Stimulated activated CD8-positive, alpha-beta memory T cell treated with anti-CD3 and anti-CD28 coated beads, Interleukin-7, amount 100 ng/mL, for 1 hour (primary cell): ENCODE data around the gene GPX4.
"Not testable (repeated sequence)": the region's sequence is repeated elsewhere in the genome, so short reads cannot be mapped to it uniquely, and the experiment has no call there.

Experiments used
- DNase-seq, 2 donors: peaks; one replicate each; pipeline ENCODE4 v3.0.0-alpha.2; 2020; ENCODE audit warnings: low read depth in 2 of 2

The GPX4 gene

DNA sequence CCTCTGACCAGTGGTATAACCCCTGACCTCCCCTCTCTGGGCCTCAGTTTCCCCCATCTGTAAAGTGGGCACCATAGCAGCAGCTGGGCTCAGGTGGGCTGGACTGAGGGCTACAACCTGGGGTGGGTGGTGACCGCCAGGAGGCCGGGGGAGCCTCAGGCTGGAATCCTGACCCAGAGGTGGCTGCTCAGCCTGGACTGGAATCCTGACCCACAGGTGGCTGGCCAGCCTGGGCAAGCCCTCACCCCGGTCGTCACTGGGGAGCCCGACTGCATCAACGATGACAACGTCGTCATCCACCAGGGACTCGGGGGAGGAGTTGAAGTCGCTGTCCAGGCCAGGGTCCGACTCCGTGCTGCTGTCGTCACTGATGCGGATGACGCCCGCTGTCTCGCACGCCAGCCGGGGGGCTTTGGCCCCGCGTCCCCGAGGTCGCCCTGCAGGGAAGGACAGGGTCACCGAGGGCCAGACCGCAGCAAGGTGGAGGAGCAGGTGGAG, 10.2 kb downstream of the GPX4 start:
- no peak for DNase-seq

DNA sequence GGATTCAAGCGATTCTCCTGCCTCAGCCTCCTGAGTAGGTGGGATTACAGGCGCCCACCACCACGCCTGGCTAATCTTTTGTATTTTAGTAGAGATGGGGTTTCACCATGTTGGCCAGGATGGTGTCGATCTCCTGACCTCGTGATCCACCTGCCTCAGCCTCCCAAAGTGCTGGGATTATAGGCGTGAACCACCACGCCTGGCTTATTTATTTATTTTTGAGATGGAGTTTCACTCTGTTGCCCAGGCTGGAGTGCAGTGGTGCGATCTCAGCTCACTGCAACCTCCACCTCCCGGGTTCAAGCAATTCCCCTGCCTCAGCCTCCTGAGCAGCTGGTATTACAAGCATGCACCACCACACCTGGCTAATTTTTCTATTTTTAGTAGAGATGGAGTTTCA, 10.9 kb downstream of the GPX4 start:
- not testable (repeated sequence) for DNase-seq

DNA sequence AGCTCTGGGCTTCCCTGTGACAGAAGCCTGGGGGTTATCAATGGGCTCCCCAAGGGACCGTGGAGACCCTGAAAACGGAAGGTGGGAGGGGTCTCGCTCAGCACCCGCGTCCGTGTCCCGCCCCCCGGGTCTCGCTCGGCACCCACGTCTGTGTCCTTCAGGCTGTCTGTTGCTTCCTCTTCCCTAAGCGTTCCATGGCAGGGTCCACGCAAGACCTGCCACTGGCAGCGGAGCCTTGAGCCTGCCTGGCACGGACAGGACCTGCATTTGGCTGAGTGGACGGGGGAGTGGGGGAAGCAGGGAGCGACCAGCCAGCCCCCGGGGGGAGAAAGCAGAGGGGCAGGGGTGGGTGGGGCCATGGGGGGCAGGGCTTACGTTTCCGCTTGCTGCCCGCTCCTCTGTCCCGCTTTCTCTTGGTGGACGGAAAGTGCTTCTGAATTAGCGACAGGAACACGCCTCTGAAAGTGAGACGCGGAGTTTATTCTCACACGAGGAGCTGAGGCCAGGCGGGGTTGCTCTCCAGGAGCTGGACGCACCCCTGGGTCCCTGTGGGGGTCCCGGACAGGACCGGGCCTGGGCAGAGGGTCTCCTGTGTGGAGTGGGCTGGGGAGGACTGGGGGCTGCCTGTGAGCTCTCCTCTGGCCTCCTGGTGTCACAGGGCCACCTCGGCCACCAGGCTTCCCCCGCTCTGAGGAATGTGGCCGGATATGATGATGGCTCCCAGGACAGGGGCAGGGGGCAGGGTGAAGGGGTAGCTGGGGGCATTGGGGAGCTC, 12.0 kb downstream of the GPX4 start:
- DNase-seq = no peak

DNA sequence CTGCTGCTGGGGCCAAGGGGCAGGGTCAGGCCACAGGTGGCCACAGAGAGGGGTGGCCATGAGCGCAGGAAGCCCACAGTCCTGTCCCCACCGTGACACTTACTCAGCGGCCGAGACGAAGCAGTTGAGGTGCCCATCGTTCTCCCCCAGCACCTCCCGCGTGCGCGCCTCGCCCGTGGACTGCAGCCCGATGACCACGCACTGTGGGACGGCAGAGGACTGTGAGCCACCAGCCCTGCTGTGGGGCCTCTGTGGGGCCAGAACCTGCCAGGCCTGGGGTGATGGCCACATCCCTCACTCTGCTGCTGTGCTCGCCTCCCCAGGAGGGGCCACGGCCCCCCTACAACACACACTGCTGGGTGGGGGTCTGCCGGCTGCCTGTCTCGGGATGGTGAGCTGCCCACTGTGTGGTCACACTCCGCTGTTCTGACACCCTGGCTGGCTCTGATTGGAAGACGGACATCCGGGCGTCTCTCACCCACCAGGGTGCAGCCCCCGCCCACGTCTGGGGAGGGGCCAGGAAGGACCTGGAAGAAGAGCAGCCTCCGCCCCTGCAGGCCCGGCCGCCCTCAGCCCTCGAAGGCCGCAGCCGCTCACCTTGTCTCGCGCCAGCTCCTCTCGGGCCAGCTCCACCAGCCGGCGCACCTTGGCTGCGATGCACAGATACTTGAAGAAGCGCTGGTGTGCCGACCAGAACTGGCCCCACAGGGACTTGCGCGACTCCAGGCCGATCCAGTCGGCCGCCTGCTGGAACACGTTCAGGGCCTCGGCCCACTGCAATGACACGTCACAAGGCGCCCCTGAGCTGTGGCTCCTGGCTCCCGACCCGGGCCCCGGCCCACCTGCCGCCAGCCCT, 13.2 kb downstream of the GPX4 start:
- no peak for DNase-seq

DNA sequence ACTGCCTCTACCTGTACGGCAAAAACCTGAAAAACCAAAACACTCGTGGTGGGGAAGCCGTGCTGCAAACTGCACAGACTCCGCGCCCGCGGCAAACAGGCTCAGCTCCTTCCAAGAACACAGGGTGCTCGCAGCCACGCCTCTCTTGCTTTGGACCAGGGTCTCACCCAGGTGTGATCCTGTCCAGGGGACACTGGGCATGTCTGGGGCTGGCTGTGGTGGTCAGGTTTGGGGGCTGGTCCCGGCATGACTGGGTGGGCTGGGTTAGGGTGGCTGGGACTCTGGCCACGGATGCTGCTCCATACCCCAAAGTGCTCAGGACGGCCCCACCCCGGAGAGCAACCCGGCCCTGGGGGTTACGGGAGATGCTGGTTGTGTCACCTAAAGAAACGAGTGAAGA, 13.9 kb downstream of the GPX4 start:
- DNase-seq = no peak

DNA sequence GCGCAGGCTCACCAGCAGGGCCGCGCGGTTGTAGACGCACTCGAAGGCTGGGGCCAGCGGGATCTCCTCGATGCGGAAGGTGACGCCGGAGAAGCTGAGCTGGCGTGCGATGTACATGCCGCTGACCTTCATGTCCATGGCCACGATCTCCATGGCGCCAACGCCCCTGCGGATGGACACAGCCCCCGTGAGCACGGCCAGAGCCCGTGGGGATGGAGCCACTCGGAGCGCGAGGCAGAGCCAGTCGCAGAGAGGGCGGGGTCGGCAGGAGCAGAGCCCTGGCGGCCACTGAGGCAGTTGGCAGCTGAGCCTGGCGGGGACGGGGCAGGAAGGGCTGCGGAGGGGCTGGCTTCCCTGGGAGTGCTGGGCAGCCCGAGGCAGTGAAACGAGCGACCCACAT, 15.2 kb downstream of the GPX4 start:
- no peak for DNase-seq

DNA sequence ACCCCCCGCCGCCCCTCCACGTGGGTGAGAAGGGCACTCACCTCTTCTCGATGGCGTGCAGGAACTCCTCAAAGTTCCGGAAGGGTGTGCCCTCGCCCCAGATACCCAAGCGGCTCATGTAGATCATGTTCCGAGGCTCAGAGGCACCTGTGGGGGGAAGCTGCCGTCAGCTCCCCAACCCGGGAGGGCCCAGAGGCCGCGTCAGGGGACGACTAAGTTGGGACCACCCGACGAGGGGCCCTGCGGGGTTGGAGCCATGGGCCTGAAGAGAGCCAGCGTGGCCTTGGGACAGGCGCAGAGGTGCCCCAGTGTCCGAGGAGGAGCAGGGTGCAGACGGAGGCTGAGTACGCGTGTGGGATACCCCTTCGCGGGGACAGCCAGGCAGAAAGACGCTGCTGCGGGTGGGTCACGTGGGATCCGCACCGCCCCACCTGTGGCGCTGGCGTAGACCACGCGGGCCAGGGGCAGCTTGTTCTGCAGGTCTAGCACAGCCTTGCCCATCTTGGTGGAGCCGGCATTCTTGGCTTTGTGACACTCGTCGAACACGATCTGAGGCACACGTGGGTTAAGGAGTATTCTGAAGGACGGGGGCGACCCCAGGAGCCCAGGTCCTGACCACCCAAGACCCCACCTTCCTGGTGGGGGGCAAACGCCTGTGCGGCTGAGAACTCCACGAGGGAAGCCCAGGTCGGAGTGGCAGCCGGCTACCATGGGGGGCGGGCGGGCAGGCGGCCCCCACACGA, 15.9 kb downstream of the GPX4 start:
- no peak for DNase-seq

DNA sequence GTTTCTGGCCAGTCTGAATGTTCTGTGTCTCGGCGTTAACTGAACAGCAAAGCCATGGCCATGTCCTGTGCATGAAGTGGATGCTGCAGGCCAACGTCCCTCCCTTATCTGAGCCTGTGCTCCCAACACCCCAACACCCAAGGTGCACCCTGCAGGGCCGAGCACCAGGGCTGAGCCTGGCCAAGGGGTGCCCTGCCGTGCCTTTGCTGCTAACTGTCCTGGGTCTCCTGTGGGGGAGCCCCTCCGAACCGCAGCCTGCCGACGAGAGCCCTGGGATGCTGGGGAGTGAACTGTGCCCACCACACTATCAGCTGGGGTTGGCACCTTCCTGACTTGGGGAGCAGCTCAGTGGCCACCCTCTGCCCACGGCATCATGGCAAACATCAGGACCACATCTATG, 17.6 kb downstream of the GPX4 start:
- no peak for DNase-seq

DNA sequence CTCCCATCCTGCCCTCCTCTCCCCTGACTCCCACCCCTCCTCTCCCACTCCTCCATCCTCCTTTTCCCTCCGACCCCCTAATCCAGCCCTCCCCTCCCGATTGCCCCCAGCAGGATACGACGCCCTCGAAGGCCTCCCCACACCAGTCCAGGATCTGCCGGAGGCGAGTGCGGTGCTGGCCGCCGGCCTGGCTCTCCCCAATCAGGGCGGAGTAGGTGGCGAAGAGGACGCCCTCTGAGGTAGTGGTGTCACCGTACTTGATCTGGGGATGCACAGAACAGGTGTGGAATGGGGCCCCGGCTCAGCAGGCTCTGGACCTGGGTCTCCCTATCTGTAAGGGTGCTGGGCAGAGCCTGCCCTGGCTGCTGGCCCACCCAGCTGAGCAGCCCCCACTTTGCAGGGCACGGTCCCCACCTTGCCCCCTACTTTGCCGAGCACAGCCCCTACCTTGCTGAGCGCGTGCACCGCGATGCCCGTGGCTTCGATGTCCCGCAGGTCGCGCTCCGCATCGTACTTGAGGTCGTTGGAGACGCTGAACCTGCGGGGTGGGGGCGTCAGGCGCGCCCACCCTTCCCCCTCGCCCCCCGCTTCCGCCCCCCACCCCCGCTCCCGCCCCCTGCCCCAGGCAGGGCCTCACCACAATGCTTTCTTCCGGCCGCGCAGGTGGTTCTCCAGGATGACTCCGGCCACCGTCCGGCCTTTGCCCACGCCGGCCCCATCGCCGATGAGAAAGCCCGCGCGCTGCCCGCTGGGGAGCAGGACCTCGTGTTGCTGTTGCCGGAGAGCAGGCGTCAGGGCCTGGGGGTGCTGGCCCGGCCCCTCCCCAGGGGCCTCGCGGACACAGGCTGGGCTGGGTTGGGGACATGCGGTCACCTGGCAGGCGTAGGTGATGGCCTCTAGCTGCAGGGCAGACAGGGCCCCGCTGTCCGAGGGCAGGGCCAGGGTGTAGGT, 18.5 kb downstream of the GPX4 start:
- DNase-seq = no peak

DNA sequence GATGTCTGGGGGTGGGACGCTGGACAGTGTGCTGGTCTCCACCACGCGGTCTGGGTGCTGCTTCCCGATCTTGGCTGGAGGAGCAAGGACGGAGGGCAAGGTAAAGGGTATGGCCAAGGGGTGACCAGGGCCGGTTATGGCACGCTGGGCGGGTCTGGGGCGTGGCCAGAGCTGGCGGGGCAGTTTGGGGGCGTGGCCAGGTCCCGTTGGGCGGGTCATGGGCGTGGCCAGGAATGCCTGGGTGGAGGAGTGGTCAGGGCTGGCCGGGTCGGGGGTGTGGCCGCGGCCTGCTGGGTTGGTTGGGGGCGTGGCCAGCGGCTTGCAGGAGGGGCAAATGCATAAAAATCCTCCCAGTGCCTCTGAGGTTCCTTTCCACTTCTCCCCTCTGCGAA, 19.2 kb downstream of the GPX4 start:
- DNase-seq = no peak

DNA sequence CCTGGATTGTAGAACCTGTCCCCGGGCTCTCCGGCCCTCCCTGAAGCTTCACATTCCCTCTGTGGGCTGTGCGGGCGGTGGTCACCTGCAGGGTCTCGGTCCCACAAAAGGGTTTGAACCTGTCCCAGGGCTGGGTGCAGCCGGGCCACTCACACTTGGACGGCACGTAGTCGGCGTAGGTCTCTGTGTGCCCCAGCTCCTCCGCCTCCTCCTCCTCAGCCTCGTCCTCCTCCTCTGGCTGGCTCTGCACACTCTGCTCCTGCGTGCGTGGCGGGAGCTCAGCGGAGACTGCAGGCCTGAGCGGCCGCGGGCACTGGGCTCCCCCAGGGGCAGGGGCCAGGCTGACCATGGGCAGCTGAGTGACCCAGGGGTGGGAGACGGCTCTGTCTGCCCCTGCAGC, 19.6 kb downstream of the GPX4 start:
- DNase-seq = no peak

DNA sequence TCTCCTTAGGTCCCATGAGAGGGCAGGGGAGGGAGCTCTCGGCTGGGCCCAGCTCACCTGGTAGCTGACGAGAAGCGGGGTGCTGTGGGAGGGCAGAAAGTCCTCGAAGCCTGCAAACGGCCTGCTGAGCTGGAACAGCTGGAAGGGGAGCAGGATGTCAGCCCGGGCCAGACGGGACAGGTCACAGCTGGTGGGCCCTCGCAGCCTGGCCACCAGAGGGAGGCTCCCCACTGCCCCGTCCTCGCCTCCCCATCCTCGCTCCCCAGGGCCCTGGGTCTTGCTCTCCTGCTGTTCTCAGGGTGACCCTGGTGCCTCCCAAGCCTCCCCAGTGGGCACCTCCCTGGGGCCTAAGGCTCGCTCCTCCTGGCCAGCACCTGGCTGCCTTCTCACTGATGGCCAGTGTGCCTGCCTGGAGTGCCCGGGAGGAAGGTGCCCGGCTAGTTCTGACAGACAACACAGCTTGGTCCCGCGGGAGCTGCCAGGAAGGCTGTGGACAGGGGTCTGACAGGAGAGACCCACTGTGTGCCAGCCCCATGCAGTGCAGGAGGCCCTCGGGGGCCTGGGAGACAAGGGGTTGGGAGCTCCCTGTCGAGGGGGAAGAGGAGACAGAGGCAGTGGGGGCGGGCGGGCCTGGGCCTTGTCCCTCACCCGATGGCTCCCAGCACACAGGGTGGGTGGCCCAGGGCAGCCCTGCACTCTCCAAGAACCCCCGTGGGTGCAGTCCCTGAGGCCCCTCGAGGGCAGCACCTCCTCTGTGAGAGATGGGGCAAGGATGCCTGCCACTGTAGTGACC, 20.3 kb downstream of the GPX4 start:
- no peak for DNase-seq

DNA sequence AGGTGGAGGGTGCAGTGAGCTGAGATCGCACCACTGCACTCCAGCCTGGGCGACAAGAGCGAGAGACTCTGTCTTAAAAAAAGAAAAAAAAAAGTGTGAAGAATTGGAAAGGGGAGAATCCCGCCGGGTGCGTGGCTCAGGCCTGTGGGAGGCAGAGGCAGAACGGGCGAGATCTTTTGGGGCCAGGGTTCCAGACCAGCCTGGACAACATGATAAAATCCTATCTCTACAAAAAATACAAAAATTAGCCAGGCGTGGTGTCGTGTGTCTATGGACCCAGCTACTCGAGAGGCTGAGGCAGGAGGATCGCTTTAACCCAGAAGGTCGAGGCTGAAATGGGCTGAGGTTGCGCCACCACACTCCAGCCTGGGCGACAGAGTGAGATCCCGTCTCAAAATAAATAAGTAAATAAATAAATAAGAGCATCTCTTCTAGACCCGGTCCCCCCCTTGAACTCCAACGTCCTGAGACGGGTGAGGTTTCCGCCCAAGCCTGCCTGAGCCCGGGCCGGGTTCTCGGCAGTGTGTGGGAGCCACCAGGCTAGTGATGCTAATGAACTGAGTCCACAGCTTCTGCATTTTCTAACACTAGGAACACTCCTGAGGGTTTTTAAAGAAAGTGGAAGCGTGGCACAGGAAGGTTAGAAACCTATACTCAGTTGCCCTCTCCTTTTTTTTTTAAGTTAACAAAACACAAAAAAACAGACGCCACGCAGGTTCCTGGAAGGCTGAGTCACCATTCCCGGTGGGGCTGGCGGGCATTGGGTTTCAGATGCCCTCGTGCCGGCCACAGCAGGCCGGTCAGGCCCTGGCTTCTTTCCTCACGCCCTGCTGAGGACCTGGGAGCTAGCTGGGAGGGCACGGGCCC, 22.0 kb downstream of the GPX4 start:
- no peak for DNase-seq

DNA sequence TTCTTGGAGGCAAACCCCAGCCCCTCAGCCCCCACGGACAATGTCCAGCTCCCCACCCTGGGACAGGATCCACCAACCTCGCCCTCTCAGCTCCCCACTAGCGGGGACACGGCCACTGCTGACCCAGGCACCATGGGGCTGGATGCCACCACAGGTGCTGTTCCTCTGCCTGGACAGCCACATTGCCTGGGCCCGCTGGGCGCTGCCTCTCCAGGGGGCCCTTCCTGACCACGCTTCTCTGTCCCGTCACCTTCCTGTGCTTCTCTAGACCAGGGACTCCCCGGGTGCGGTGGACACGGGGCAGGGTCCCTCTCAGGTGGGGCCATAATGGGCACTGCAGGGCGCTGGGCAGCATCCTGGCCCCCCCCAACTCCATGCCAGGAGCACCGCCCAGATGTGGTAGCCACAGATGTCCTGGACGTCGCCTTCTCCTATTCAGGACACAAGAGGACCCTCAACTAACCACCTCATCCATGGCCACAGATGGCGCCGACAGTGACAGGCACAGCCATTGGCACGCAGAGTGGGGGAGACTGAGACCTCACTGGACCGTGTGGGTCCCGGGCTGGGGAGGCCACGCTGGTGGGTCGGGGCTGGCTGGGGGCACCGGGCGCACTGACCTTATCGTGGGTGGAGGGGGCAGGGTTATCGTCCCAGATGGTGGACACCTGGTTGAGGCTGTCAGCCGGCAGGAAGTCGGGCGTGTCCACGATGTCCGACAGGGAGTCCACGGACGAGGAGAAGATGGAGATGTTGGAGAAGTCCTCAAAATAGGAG, 23.4 kb downstream of the GPX4 start:
- DNase-seq = no peak

DNA sequence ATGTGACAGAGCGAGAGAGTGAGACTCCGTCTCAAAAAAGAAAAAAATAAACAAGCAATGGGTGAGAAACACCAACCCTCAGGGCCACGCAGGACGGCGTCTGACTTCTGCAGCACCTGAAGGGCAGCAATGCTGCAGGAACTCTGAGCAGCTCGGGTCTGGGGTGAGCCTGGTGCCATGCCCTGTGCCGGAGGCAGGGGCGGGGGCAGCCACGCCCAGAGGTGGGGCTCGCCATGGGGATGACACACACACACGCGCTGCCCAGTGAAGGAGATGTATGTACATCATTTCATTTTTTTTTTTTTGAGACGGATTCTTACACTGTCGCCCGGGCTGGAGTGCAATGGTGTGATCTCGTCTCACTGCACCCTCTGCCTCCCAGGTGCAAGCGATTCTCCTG, 24.3 kb downstream of the GPX4 start:
- no peak for DNase-seq

DNA sequence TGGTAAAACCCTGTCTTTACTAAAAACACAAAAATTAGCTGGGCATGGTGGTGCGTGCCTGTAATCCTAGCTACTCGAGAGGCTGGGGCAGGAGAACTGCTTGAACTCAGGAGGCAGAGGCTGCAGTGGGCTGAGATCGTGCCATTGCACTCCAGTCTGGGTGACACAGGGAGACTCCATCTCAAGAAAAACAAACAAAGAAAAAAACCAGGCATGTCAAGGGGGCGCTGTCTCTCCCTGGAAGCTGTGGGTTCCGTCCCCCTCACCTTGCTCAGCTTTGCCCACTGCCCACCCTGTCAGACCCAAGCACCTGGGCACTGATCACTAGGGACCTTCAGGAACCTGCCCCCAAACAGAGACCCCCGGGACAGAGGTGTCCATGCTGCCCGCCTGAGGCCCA, 25.3 kb downstream of the GPX4 start:
- DNase-seq = not testable (repeated sequence)

DNA sequence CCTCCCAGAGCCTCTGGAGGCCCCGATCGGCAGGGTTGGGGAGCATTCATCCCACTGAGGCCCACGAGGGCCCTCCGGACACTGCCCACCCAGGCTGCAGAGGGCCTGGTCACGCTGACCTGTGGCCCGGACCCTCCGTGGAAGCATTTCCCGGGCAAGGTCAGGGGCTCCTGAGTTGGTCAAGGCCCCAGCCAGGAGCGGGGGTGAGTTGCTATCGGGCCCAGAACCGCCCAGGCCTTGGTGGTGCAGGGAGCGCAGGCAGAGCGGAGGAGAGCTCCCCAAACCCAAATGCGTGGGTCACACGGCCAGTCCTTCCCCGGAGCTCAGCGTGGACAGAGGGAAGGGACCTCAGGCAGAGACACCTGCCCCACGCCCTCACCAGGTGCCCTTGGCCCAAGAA, 25.7 kb downstream of the GPX4 start:
- DNase-seq = no peak
